Thyroid gland (tissue), 4 donors: ENCODE data around the gene MSH3. TPM values are rescaled to one million over a fixed set of nuclear protein-coding genes. Genes with fewer than 3 reads are reported as not detected.

Source experiments
- DNase-seq, 2 donors: peaks; one replicate each; pipeline ENCODE4 v3.0.0-alpha.2; 2019
- H3K27ac ChIP-seq, 3 donors: fragments of 200-600 bp; sonication (generic); 1 replicate in 2 of 3; 2 replicates in 1 of 3; pipeline ENCODE4 v1.5.1; 2016 to 2019; ENCODE audit warnings: mild to moderate bottlenecking in 1 of 3, moderate library complexity in 1 of 3
- H3K27me3 ChIP-seq: fragments of 200-600 bp; sonication (generic); one replicate; pipeline ENCODE4 v1.5.1; 2019
- H3K36me3 ChIP-seq, 2 donors: fragments of 200-600 bp; sonication (generic); one replicate each; pipeline ENCODE4 v1.5.1; 2016 to 2019
- H3K4me1 ChIP-seq, 2 donors: fragments of 200-600 bp; sonication (generic); one replicate each; pipeline ENCODE4 v1.5.1; 2017 to 2019
- H3K4me3 ChIP-seq, 3 donors: fragments of 200-600 bp; sonication (generic); replicated peaks in 1 of 3; 1 replicate in 2 of 3; 2 replicates in 1 of 3; pipeline ENCODE4 v1.5.1; 2016; ENCODE audit warnings: mild to moderate bottlenecking in 1 of 3
- H3K9me3 ChIP-seq: fragments of 200-600 bp; sonication (generic); one replicate; pipeline ENCODE4 v1.5.1; 2017
- POLR2A ChIP-seq, 2 donors: fragments of 450-650 bp; IDR thresholded peaks; one replicate each; pipeline ENCODE4 v1.6.1; 2017; ENCODE audit warnings: antibody characterized with exemption in 2 of 2, mild to moderate bottlenecking in 2 of 2, moderate library complexity in 1 of 2
- WGBS, 2 donors: methylation state at CpG; one replicate each; pipeline ENCODE4 v1.1.5; 2017; 5-methylcytosine and 5-hydroxymethylcytosine counted together
- intact Hi-C: fragments of 100-400 bp; cut with DNase I; formaldehyde crosslinking; loops from one replicate; pipeline ENCODE4 v1.15.1; 2023
- total RNA-seq, 4 donors: library from RNA; depleted of rRNA; stranded (reverse); fragments of >200 nt; gene quantifications; one replicate each; pipeline ENCODE4 v1.2.3, GENCODE V29; 2016
- TF ChIP-seq, protein P1 (sequence below), 6 experiments: fragments of 200-600 bp in 3 of 6; fragments of 450-650 bp in 3 of 6; sonication (generic) in 3 of 6; IDR thresholded peaks; one replicate each; pipeline ENCODE4 v1.5.1; 2016 to 2019; ENCODE audit warnings: antibody characterized with exemption in 6 of 6, mild to moderate bottlenecking in 2 of 6, inconsistent platforms in 1 of 6, moderate library complexity in 1 of 6

The MSH3 gene
- total RNA-seq, 4 donors from 2014 or later: 25.9 to 45.0 (median 26.1) TPM

DNA sequence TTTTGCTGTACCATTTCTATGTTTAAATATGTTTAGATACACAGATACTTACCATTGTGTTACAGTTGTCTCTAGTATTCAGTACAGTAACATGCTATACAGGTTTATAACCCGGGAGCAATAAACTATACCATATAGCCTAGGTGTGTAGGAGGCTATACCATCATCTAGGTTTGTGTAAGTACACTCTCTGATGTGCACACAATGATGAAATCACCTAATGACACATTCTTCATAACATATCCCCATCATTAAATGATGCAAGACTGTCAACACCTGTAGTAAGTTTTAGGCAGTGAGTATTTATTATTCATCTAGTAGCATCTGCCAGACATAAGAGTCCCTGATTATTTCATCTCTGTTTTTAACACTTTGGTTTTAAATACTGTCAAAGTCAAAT is 7.7 kb downstream of the MSH3 start:
- H3K36me3 ChIP-seq: peaks cover 0 to 25% of the 10 kb centered on the region in 2 donors
- WGBS, 2 donors: 4 to 41% methylated on average over 1 of the region's 1 CpG
- intact Hi-C loops: no loop called here

DNA sequence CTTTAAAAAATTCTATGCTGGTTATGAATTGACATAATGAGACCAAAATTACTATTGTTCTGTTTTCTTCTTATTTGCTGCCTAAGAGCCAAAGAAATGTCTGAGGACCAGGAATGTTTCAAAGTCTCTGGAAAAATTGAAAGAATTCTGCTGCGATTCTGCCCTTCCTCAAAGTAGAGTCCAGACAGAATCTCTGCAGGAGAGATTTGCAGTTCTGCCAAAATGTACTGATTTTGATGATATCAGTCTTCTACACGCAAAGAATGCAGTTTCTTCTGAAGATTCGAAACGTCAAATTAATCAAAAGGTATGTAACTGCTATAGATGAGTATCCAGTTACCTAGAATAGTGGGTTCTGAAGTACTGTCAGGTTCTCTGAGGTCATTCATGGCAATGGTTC is 10.6 kb downstream of the MSH3 start:
- H3K27me3 ChIP-seq: no peaks in the 10 kb centered on the region
- TF ChIP-seq, protein P1, sequence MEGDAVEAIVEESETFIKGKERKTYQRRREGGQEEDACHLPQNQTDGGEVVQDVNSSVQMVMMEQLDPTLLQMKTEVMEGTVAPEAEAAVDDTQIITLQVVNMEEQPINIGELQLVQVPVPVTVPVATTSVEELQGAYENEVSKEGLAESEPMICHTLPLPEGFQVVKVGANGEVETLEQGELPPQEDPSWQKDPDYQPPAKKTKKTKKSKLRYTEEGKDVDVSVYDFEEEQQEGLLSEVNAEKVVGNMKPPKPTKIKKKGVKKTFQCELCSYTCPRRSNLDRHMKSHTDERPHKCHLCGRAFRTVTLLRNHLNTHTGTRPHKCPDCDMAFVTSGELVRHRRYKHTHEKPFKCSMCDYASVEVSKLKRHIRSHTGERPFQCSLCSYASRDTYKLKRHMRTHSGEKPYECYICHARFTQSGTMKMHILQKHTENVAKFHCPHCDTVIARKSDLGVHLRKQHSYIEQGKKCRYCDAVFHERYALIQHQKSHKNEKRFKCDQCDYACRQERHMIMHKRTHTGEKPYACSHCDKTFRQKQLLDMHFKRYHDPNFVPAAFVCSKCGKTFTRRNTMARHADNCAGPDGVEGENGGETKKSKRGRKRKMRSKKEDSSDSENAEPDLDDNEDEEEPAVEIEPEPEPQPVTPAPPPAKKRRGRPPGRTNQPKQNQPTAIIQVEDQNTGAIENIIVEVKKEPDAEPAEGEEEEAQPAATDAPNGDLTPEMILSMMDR (IDR thresholded peaks at IDR 0.05): no peak
- no peak for TF ChIP-seq POLR2A (IDR thresholded peaks at IDR 0.05)
- no peak overlapping the region for H3K4me3 ChIP-seq
- H3K36me3 ChIP-seq: peaks cover 0 to 7% of the 10 kb centered on the region in 2 donors
- intact Hi-C loops: no loop called here
- no peak overlapping the region for H3K27ac ChIP-seq
- DNase-seq: no peak
- whole genome bisulfite sequencing, 2 donors: 90 to 97% methylated on average over 4 of the region's 4 CpGs
- H3K9me3 ChIP-seq: no peaks in the 10 kb centered on the region
- H3K4me1 ChIP-seq: peaks cover 0 to 12% of the 10 kb centered on the region in 2 donors

More for the DNA sequence above, 7.7 kb downstream of the MSH3 start:
- Histone ChIP-seq H3K27ac (no peak overlapping the region), H3K9me3 (no peaks in the 10 kb centered on the region), H3K4me3 (no peak overlapping the region), H3K27me3 (no peaks in the 10 kb centered on the region), H3K4me1 (peaks cover 0 to 4% of the 10 kb centered on the region in 2 donors)
- DNase-seq: no peak
- no peak for TF ChIP-seq POLR2A (IDR thresholded peaks at IDR 0.05)
- TF ChIP-seq, protein P1 (IDR thresholded peaks at IDR 0.05): no peak

DNA sequence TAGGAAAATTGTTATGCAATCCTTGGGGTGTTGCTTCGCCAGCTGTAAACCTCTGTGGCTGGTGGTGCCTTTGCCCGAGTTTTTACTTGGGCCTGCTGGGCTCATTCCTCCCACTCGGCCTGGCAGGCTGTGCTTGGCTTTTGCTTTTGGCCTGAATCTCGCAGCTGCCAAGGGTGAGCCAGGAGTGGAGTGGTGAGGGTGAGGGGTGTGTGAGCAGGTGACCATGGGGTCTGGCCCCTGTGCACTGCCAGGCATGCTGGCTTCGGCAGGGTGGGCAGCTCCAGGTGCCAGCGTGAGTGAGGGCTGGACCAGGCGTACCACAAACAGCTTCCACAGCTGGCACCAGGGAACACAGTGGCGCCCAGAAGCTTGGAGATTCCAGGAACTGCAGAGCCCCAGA is 12.9 kb downstream of the MSH3 start:
- 74 to 89% methylated on average over 8 of the region's 8 CpGs for WGBS, 2 donors
- Histone ChIP-seq H3K4me3 (no peak overlapping the region), H3K36me3 (peaks cover 0 to 6% of the 10 kb centered on the region in 2 donors), H3K4me1 (peaks cover 0 to 8% of the 10 kb centered on the region in 2 donors), H3K27me3 (no peaks in the 10 kb centered on the region), H3K9me3 (no peaks in the 10 kb centered on the region), H3K27ac (no peak overlapping the region)
- no peak for TF ChIP-seq POLR2A (IDR thresholded peaks at IDR 0.05)
- TF ChIP-seq, protein P1 (IDR thresholded peaks at IDR 0.05): no peak
- intact Hi-C loops: no loop called here
- no peak for DNase-seq

DNA sequence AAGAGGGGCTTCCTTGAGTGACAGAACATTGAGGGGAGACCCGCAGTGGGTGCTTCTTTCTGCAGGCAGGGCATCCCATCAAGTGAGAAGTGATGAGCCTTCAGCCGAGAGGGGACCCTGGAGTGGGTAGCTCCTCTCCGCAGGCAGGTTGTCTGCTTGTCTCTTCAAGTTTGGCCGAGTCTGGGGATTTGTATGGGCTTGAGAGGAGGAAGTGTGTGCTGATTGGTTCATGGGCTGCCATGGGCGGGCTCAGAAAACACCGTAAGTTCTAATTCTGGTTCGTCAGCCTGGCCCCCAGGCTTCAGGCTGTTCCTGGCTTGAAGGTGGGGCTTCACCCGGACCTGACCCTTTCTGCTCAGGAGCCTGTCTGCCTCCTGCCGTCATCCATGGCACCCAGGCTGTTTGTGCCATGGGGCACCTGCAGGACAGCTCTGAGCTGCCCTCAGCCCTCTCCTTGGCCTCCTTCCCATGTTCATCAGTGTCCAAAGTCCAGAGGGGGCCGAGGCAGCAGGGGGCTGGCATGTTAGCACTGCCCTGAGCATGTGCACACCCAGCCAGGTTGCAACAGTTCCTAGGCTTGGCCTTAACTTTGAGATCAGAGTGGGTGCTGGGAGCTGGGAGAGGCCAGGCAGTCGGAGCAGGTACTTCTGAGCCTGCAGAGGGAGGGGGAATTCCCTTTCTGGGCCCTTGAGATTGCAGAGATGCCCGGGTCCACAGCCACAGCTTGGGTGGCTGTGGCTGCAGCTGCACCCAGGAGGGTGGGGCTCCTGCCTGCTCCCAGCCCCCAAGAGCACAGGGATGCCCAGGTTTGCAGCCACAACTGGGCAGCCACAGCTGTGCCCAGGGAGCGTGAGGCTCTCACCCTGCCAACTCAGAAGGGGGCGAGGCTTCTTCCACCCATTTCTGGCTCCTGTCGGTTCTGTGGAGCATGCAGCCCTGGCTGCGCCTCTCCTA is 13.8 kb downstream of the MSH3 start:
- TF ChIP-seq, protein P1 (IDR thresholded peaks at IDR 0.05): no peak
- no peak for TF ChIP-seq POLR2A (IDR thresholded peaks at IDR 0.05)
- intact Hi-C loops: no loop called here
- Histone ChIP-seq H3K27ac (no peak overlapping the region), H3K9me3 (no peaks in the 10 kb centered on the region), H3K27me3 (no peaks in the 10 kb centered on the region), H3K36me3 (peaks cover 0 to 9% of the 10 kb centered on the region in 2 donors), H3K4me3 (no peak overlapping the region), H3K4me1 (peaks cover 0 to 8% of the 10 kb centered on the region in 2 donors)
- 84 to 86% methylated on average over 10 to 12 of the region's 16 CpGs for WGBS, 2 donors
- peak; percentile 80 to 92 for DNase-seq
